GM12874 (cell line): ENCODE measurements around the gene SLC9A9.

Experiments used
- CTCF ChIP-seq: IDR thresholded peaks from 2 replicates; pipeline ENCODE4 v1.5.1; 2011; ENCODE audit warnings: low read depth, mild to moderate bottlenecking, control low read depth, low read length, moderate library complexity; ENCODE audit not compliant: insufficient read depth

Gene SLC9A9

GRCh38 chr3:143809121-143809621 is 39.1 kb downstream of the SLC9A9 start:
- TF ChIP-seq CTCF: no peak

- TF ChIP-seq CTCF: no peak
Observed at GRCh38 chr3:143808030-143808429, 40.2 kb downstream of the SLC9A9 start.

- TF ChIP-seq CTCF: no peak
Observed at GRCh38 chr3:143806038-143806437, 42.2 kb downstream of the SLC9A9 start.

- no peak for TF ChIP-seq CTCF
Observed at GRCh38 chr3:143795874-143796273, 52.4 kb downstream of the SLC9A9 start.

- TF ChIP-seq CTCF: no peak
Observed at GRCh38 chr3:143794793-143795462, 53.3 kb downstream of the SLC9A9 start.

- no peak for TF ChIP-seq CTCF
Observed at GRCh38 chr3:143793971-143794370, 54.3 kb downstream of the SLC9A9 start.

- TF ChIP-seq CTCF: no peak
Observed at GRCh38 chr3:143791386-143791785, 56.9 kb downstream of the SLC9A9 start.
